Fibroblast of the aortic adventitia (primary cell): ENCODE data around the gene ZNF385A. TPM values are rescaled to one million over a fixed set of nuclear protein-coding genes. Genes with fewer than 3 reads are reported as not detected.

Experiments used
- DNase-seq: peaks from one replicate; pipeline ENCODE4 v3.0.0-alpha.2; 2010; ENCODE audit warnings: low read depth
- H3K4me3 ChIP-seq: 2 replicates; pipeline ENCODE4 v1.5.1; 2011; ENCODE audit warnings: low read depth, mild to moderate bottlenecking, control low read depth, low read length, moderate library complexity
- total RNA-seq: library from RNA; depleted of rRNA; stranded (reverse); fragments of >200 nt; gene quantifications from 2 replicates; pipeline ENCODE4 v1.2.3, GENCODE V29; 2012; ENCODE audit warnings: low replicate concordance
- TF ChIP-seq, protein P1 (sequence below): IDR thresholded peaks from 2 replicates; pipeline ENCODE4 v1.5.1; 2011; ENCODE audit warnings: mild to moderate bottlenecking, low read length, control low read depth, inconsistent platforms; ENCODE audit not compliant: insufficient read depth

Gene ZNF385A
- total RNA-seq, 1 donor = 0.99 TPM

DNA sequence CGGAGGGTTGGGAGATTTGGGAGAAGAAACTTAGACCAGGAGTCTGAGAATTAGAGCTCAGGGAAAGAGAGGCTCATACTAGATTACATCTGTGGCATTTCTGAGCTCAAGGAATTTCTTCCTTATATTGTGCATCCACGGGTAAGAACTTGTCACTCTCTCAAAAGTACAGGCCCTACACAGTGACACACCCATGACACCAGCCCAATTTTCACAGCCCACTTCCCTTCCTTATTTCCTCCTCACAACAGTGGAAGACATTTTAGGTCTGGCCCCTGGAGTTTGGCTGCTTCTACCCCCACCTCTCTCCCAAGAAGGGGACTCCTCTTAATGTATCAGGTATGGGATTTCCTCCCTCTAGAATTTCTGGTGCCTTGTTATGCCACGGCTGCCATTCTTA is 9.2 kb upstream of the ZNF385A start:
- no peak for DNase-seq

DNA sequence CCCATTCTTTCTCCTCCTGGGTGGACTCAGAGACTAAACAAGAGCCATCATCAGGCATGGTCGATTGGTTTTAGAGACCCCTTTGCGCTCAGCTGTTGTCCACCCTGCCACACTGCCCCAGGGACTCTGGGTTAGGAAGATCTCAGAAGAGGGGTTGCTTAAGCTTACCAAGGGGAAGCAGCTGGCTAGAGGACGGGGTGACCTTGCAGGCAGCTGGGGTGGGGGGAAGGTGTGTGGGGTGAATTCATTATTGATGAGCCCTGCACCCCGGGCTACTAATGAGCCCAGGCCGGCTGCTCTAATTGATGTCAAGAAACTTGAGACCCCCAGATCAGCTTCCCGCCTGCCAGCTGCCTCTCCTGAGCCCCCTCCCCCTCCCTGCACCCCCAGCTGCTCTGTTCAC is 8.7 kb upstream of the ZNF385A start:
- DNase-seq = no peak
- TF ChIP-seq, protein P1, sequence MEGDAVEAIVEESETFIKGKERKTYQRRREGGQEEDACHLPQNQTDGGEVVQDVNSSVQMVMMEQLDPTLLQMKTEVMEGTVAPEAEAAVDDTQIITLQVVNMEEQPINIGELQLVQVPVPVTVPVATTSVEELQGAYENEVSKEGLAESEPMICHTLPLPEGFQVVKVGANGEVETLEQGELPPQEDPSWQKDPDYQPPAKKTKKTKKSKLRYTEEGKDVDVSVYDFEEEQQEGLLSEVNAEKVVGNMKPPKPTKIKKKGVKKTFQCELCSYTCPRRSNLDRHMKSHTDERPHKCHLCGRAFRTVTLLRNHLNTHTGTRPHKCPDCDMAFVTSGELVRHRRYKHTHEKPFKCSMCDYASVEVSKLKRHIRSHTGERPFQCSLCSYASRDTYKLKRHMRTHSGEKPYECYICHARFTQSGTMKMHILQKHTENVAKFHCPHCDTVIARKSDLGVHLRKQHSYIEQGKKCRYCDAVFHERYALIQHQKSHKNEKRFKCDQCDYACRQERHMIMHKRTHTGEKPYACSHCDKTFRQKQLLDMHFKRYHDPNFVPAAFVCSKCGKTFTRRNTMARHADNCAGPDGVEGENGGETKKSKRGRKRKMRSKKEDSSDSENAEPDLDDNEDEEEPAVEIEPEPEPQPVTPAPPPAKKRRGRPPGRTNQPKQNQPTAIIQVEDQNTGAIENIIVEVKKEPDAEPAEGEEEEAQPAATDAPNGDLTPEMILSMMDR = no peak
- no peak overlapping the region for H3K4me3 ChIP-seq

More for the DNA sequence above, 9.2 kb upstream of the ZNF385A start:
- TF ChIP-seq, protein P1 = no peak
- H3K4me3 ChIP-seq = no peak overlapping the region

DNA sequence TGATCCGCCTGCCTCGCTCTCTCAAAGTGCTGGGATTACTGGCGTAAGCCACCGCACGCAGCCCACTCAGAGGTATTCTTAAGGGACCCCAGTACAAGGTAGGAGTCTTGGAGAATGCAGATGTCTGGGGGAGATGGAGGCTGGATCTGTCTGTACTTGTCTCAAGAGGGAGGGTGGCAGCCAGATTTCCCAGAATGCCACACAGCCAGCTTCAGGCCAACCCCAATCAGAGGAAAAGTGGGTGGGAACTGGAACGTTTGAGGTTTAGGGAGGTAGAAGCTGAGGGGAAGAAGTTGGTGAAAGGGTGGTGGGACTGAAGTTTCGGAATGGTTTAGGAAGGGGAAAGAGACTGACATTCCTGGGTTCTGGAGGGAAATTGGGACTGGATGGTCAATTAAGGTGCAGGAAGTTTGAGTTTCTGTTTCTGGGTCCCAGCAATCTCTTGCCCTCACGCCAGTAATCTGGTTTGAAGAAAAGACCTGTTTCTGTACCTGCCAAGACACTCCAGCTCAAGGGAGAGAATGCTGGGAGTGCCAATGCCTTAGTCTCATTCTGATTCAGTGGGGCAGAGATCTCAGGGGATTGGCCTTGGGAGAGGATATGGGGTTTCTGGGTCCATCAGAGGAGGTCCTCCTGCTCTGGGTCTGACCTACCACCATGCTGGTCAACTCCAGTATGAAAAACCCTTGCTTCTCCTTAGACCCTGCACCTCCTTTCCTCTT is 8.1 kb upstream of the ZNF385A start:
- no peak for DNase-seq
- TF ChIP-seq, protein P1 = no peak
- H3K4me3 ChIP-seq = no peak overlapping the region

DNA sequence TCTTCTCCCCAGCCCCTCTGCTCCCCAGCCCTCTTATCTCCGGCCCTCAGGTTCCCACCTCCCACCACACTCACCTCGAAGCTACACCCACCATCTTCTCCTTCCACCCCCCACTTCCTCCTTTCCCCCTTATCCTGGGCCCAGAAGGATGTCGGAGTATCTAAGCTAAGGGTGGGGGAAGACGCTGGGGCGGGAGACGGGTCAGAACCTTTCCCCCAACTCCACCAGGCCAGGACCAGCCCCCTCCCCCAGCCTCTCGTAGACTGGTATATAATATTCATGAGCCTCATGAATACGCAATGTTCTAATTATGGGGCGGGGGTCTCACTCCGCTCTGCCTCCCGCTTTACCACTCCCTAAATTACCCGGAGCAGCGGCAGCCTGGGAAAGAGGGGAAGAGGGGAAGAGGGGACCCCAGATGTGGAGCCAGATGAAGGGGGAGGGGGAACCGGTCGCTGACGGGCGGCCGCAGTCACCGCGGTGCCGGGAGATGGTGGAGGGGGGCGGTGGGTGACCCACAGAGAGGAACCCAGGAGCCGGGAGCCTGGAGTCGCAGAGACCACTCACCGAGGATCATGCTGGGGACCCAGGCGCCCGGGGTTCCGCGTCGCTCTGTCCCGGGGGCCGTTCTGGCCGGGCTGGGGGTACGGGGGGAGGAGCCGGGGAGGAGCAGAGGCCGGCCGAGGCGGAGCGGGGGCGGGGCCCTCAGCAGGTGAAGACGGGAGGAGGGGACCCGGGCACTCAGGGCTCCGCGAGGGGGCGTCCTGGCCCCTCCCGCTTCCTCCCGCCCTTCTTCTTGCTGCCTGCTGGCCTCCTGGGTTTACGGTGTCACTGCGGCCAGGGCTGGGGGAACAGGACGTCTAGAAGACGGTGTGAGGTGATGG is 6.4 kb upstream of the ZNF385A start:
- TF ChIP-seq, protein P1 = no peak
- DNase-seq = no peak
- no peak overlapping the region for H3K4me3 ChIP-seq

DNA sequence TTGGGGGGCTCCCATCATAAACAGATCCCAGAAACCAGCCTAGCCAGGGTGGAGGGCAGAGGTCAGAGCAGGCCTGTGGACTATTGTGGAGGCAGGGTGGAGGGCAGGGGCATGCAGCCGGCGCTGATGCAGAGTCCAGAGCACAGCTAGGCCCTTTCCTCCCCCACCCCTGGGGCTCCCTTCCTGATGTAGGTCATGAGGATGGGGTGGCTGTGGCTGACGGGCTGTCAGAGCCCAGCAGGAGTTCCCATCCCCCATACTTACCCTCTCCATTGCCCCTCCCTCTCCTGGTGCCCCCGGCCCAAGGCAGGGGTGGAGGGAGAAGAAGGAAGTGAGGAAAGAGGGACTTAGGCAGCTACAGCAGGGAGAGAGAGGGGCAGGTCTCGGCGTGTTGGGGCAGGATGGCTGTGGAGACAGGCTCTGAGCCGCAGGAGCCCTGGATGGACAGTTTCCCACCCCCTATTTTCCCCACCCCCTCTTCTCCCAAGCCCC is 5.7 kb upstream of the ZNF385A start:
- TF ChIP-seq, protein P1 = no peak
- no peak overlapping the region for H3K4me3 ChIP-seq
- no peak for DNase-seq

DNA sequence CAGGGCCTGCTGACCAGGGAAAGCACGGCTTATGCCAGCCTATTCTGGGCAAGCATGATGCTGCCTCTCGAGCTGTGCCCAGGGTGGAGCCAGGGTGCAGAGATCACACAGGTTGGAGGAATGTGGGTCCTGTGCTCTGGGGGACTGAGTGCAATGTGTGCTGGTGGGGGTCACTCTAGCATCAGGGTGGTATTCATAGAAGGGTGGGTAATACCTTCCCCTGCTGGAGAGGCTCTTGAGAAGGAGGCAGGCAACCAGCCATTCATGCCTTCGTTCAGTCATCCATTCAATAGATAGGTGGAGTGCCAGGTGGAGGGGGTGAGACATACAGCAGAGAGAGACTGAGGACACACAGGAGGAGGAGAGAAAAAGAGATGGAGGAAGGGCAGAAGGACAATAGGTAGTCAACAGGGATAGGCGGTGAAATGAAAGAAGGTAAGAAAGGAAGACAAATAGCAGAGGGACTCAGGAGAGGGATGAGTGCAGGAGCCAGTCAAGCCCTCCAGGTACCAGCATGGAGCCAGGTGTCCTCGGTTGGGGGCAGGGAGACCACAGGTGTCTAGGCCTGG is 5.2 kb upstream of the ZNF385A start:
- DNase-seq = no peak
- TF ChIP-seq, protein P1 = no peak
- no peak overlapping the region for H3K4me3 ChIP-seq
